ENCODE data around the gene NPLOC4. TPM values are rescaled to one million over a fixed set of nuclear protein-coding genes. Genes with fewer than 3 reads are reported as not detected.
"Not testable (repeated sequence)": the region's sequence is repeated elsewhere in the genome, so short reads cannot be mapped to it uniquely, and the experiment has no call there.

The NPLOC4 gene
- total RNA-seq, 1 donor from 2014 or later, result 103 TPM

- no peak for DNase-seq (ENCODE audit: low read depth, low spot score)
Observed at GRCh38 chr17:81535480-81536298, 101.2 kb downstream of the NPLOC4 start.

GRCh38 chr17:81535007-81535328 lies 101.9 kb downstream of the NPLOC4 start:
- no peak for DNase-seq (ENCODE audit: low read depth, low spot score)

GRCh38 chr17:81534157-81535006 lies 102.5 kb downstream of the NPLOC4 start:
- DNase-seq (ENCODE audit: low read depth, low spot score), result no peak

GRCh38 chr17:81533339-81534141 lies 103.4 kb downstream of the NPLOC4 start:
- no peak for DNase-seq (ENCODE audit: low read depth, low spot score)

- DNase-seq (ENCODE audit: low read depth, low spot score), result no peak
Observed at GRCh38 chr17:81532490-81533287, 104.2 kb downstream of the NPLOC4 start.

GRCh38 chr17:81531998-81532404 lies 104.9 kb downstream of the NPLOC4 start:
- not testable (repeated sequence) for DNase-seq (ENCODE audit: low read depth, low spot score)

GRCh38 chr17:81531013-81531412 lies 105.9 kb downstream of the NPLOC4 start:
- not testable (repeated sequence) for DNase-seq (ENCODE audit: low read depth, low spot score)

- DNase-seq (ENCODE audit: low read depth, low spot score), result no peak
Observed at GRCh38 chr17:81529437-81529803, 107.5 kb downstream of the NPLOC4 start.

GRCh38 chr17:81528651-81529436 lies 108.1 kb downstream of the NPLOC4 start:
- DNase-seq (ENCODE audit: low read depth, low spot score), result no peak

GRCh38 chr17:81528384-81528650 lies 108.6 kb downstream of the NPLOC4 start:
- no peak for DNase-seq (ENCODE audit: low read depth, low spot score)

GRCh38 chr17:81527591-81528383 lies 109.1 kb downstream of the NPLOC4 start, which contains the start of gene FSCN2:
Gene FSCN2 (plus strand): TSS chr17:81528377. CDS start chr17:81528532, 155 bp downstream.
- no peak for DNase-seq (ENCODE audit: low read depth, low spot score)

- no peak for DNase-seq (ENCODE audit: low read depth, low spot score)
Observed at GRCh38 chr17:81526662-81527571, 110.0 kb downstream of the NPLOC4 start.

- DNase-seq (ENCODE audit: low read depth, low spot score), result no peak
Observed at GRCh38 chr17:81524865-81525159, 112.1 kb downstream of the NPLOC4 start.

- DNase-seq (ENCODE audit: low read depth, low spot score), result no peak
Observed at GRCh38 chr17:81524039-81524864, 112.7 kb downstream of the NPLOC4 start.

GRCh38 chr17:81523402-81524038 lies 113.4 kb downstream of the NPLOC4 start:
- DNase-seq (ENCODE audit: low read depth, low spot score), result no peak

GRCh38 chr17:81522491-81523401 lies 114.2 kb downstream of the NPLOC4 start:
- DNase-seq (ENCODE audit: low read depth, low spot score), result no peak
